Coronary artery (tissue), 2 donors: ENCODE results near the gene RAB3GAP1.

Experiments
- DNase-seq: peaks from one replicate; pipeline ENCODE4 v3.0.0-alpha.2; 2017; ENCODE audit warnings: low spot score
- H3K27ac ChIP-seq, 2 donors: fragments of 200-600 bp; sonication (generic); one replicate each; pipeline ENCODE4 v1.5.1; 2016 to 2019
- H3K4me3 ChIP-seq: fragments of 200-600 bp; sonication (generic); 2 replicates; pipeline ENCODE4 v1.5.1; 2016; ENCODE audit warnings: mild to moderate bottlenecking, moderate library complexity
- TF ChIP-seq, protein P1 (sequence below): fragments of 200-600 bp; sonication (generic); IDR thresholded peaks from one replicate; pipeline ENCODE4 v1.5.1; 2019; ENCODE audit warnings: antibody characterized with exemption

Gene RAB3GAP1

DNA sequence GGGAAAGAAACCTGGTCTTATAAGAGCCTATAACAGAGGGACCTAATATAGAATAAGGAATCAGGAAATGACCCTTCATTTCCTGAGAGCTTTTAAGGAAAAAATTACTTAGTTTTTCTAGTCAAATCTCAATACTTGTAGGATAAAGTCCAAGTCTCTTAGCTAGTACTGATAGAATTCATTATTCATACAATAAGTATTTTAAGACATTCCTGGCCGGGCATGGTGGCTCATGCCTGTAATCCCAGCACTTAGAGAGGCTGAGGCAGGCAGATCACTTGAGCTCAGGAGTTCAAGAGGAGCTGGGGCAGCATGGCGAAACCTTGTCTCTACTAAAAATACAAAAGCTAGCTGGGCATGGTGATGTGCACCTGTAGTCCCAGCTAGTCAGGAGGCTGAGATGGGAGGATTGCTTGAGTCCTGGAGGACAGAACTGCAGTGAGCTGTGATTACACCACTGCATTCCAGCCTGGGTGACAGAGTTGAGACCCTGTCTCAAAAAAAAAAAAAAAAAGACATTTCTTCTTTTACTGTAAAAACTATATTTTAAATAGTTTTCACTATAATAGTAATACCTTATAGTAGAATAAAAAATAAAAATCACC, 3.2 kb downstream of the RAB3GAP1 start:
- no peak overlapping the region for H3K4me3 ChIP-seq
- peak overlapping the region; percentile 36 to 56 for H3K27ac ChIP-seq
- TF ChIP-seq, protein P1, sequence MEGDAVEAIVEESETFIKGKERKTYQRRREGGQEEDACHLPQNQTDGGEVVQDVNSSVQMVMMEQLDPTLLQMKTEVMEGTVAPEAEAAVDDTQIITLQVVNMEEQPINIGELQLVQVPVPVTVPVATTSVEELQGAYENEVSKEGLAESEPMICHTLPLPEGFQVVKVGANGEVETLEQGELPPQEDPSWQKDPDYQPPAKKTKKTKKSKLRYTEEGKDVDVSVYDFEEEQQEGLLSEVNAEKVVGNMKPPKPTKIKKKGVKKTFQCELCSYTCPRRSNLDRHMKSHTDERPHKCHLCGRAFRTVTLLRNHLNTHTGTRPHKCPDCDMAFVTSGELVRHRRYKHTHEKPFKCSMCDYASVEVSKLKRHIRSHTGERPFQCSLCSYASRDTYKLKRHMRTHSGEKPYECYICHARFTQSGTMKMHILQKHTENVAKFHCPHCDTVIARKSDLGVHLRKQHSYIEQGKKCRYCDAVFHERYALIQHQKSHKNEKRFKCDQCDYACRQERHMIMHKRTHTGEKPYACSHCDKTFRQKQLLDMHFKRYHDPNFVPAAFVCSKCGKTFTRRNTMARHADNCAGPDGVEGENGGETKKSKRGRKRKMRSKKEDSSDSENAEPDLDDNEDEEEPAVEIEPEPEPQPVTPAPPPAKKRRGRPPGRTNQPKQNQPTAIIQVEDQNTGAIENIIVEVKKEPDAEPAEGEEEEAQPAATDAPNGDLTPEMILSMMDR = no peak
- no peak for DNase-seq

DNA sequence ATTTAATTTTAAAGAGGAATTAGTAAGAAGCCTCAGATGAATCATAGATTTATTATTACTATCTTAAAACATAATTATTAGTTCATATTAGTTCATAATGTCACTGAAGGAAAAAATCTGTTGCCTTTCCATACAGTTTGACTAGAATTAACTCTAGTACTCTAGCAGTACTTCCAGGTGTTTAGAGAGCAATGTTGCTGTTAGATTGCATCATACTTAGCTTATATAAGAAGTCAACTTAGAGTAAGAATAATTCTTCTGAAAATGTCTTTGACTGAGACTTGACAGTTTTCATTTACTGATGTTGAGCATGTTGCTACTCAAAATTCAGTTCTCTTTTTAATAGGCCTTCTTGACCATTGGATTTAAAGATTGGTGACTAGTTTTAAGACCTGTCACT, 4.7 kb downstream of the RAB3GAP1 start:
- no peak overlapping the region for H3K27ac ChIP-seq
- no peak for DNase-seq
- TF ChIP-seq, protein P1 = no peak
- H3K4me3 ChIP-seq = no peak overlapping the region

DNA sequence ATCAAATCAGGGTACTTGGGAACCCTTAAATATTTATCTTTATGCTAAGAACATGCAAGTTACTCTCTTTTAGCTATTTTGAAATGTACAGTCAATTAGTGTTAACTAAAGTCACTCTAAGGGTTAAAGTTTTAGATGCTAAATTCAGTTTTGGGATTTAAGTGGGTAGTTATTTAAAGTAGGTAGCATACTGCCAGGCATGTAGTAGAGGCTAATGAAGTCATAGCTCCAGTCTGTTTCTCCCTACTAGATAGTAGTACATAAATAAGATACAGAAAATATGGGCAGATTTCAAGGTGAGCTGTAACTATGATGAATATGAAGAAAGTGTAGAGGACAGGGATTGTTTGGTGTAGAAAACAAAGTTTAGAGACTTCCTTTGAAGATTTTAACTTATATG, 7.5 kb downstream of the RAB3GAP1 start:
- no peak for DNase-seq
- TF ChIP-seq, protein P1 = no peak
- H3K27ac ChIP-seq = no peak overlapping the region
- H3K4me3 ChIP-seq = no peak overlapping the region

DNA sequence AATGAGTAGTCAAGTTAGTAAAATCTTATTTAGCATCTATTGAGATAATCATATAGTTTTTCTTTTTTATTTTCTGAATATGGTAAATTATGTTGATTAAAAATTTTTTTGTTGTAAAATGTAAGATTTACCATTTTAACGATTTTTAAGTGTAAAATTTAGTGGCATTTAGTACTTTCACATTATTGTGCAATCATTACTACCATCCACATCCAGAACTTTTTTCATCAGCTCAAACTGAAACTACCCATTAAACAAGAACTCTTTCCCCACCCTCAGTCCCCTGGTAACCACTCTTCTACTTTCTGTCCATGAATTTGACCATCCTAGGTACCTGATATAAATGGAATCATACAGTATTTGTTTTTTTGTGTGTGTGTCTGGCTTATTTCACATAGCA, 11.1 kb downstream of the RAB3GAP1 start:
- no peak for DNase-seq
- Histone ChIP-seq H3K4me3 (no peak overlapping the region), H3K27ac (peak overlapping the region in 1 of 2 donors; percentile 10)
- TF ChIP-seq, protein P1 = no peak

DNA sequence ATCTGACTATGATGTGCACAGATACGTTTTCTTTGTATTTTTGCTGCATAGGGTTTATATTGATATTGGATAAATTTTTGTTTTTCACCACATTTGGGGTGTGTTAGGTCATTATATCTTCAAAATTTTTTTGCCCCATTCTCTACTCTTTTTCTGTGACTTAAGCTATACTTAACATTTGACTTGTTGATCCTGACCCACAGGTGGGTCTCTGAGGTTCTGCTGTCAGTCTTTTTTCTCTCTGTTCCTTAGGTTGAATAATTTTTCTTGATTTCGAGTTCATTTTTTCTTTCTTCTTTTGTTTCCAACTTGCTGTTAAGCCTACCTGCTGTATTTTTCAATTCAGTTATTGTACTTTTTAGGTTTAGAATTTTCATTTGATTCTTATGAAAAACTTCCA, 12.1 kb downstream of the RAB3GAP1 start:
- DNase-seq = no peak
- TF ChIP-seq, protein P1 = no peak
- Histone ChIP-seq H3K4me3 (no peak overlapping the region), H3K27ac (no peak overlapping the region)

DNA sequence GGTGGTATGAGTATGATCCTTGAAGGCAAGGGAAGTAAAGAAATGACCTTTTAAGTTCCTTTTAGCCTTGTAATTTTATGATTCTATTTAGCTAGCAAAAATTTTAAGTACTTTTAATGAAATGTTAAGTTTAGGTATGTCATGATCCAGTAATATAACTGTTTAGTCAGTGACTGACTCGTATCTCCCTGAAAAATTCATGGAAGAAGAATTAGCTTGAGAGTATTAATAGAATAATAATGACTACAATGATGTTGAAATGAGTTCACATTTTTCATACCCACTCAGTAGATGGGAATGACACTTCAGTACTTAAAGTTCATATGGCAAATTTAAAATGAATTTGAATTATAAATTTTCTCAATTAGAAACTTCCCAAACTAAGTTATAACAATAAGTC, 14.6 kb downstream of the RAB3GAP1 start:
- DNase-seq = no peak
- no peak overlapping the region for H3K4me3 ChIP-seq
- H3K27ac ChIP-seq = no peak overlapping the region
- TF ChIP-seq, protein P1 = no peak

DNA sequence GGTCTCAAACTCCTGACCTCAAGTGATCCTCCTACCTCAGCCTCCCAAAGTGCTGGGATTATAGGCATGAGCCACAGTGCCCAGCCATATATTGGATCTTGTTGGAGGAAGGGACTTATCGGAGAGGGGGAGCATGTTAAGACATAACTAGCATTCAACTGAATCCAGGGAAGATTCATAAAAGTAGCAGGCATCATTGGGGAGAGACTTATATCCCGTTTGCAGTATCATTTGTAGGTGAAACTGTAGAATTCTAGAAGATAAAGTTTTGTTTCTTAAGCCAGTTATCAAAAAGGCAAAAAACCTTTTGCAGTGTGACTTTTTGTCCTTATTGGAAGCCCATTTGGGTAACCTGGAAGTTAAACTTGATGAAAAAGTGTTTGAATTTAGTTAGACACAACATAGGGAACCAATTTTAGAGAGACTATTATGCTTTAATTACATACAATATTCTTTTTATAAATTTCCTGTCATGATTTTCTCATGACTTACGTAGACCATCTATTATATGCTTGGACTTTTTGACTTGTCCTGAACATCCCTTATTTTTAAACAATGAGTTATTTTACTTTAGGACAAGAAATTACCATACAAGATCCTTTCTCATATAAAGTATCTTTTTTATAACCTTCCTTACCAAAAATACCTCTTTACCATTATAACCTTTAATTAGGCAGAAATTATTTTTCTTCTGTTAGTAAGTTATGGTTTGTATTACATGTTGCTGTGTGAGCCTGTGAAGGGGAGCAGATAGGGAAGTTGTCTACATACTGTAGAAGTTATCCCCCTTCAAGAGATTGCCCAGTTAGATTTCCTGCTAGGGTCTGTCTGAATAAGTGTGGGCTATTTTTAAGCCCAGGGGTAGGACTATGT, 20.3 kb downstream of the RAB3GAP1 start:
- H3K27ac ChIP-seq = no peak overlapping the region
- DNase-seq = no peak
- TF ChIP-seq, protein P1 = no peak
- H3K4me3 ChIP-seq = no peak overlapping the region
